Endodermal cell (in vitro differentiated cells): ENCODE data around the gene HOXB3. TPM values are rescaled to one million over a fixed set of nuclear protein-coding genes. Genes with fewer than 3 reads are reported as not detected.

Experiments
- DNase-seq: peaks from one replicate; pipeline ENCODE4 v3.0.0-alpha.2; 2017
- H3K27ac ChIP-seq: 2 replicates; pipeline ENCODE4 v1.5.1; 2013; ENCODE audit warnings: mild to moderate bottlenecking, low read depth, low read length, moderate library complexity
- H3K27me3 ChIP-seq: 2 replicates; pipeline ENCODE4 v1.6.1; 2013; ENCODE audit warnings: mild to moderate bottlenecking, low read length, moderate library complexity; ENCODE audit not compliant: insufficient read depth, control insufficient read depth, poor library complexity, severe bottlenecking
- H3K36me3 ChIP-seq: 2 replicates; pipeline ENCODE4 v1.7.0; 2013; ENCODE audit warnings: mild to moderate bottlenecking, low read length, moderate library complexity; ENCODE audit not compliant: control insufficient read depth, insufficient read depth
- H3K4me1 ChIP-seq: one replicate; pipeline ENCODE4 v1.7.0; 2013; ENCODE audit warnings: low read length; ENCODE audit not compliant: control insufficient read depth, insufficient read depth
- H3K4me3 ChIP-seq: 2 replicates; pipeline ENCODE4 v1.5.1; 2013; ENCODE audit warnings: mild to moderate bottlenecking, low read length, moderate library complexity
- H3K9ac ChIP-seq: 2 replicates; pipeline ENCODE4 v1.6.1; 2013; ENCODE audit warnings: mild to moderate bottlenecking, low read length, moderate library complexity; ENCODE audit not compliant: poor library complexity, severe bottlenecking; ENCODE audit errors: extremely low read depth
- H3K9me3 ChIP-seq: 2 replicates; pipeline ENCODE4 v1.6.1; 2013; ENCODE audit warnings: mild to moderate bottlenecking, low read length, moderate library complexity; ENCODE audit not compliant: control insufficient read depth
- H3K27ac Mint-ChIP-seq: 2 replicates; pipeline ENCODE4 v1.8.0; 2020; ENCODE audit warnings: mixed read lengths
- H3K27me3 Mint-ChIP-seq: 2 replicates; pipeline ENCODE4 v1.8.0; 2021; ENCODE audit warnings: mild to moderate bottlenecking, mixed read lengths; ENCODE audit not compliant: insufficient read depth
- H3K36me3 Mint-ChIP-seq: 2 replicates; pipeline ENCODE4 v1.8.0; 2020; ENCODE audit warnings: low read depth, mixed read lengths
- H3K4me1 Mint-ChIP-seq: 2 replicates; pipeline ENCODE4 v1.8.0; 2020; ENCODE audit warnings: mixed read lengths
- H3K4me3 Mint-ChIP-seq: 2 replicates; pipeline ENCODE4 v1.8.0; 2020; ENCODE audit warnings: mild to moderate bottlenecking, moderate library complexity, mixed read lengths
- H3K9me3 Mint-ChIP-seq: 2 replicates; pipeline ENCODE4 v1.8.0; 2020; ENCODE audit warnings: mild to moderate bottlenecking, mixed read lengths
- WGBS, 2 experiments: methylation state at CpG; one replicate each; pipeline versions ENCODE4 v1.1.5 to v1.1.7; 2013; ENCODE audit warnings: missing lambda C conversion rate in 2 of 2, mixed read lengths in 1 of 2; ENCODE audit not compliant: insufficient coverage in 1 of 2, insufficient read length in 1 of 2; 5-methylcytosine and 5-hydroxymethylcytosine counted together
- total RNA-seq, 2 donors: library from RNA; stranded (reverse); fragmentation: NEBNext Ultra II Directional in 1 of 2; extraction: Animal tissue kit (Norgen Biotek cat#: 25700) in 1 of 2; gene quantifications; 2 replicates in 1 of 2; 3 replicates in 1 of 2; pipeline ENCODE4 v1.2.1, GENCODE V29; 2021
- TF ChIP-seq, protein P1 (sequence below): fragments of 200-600 bp; sonication (generic); conservative IDR thresholded peaks from 2 replicates; pipeline ENCODE4 v1.5.0; 2021; ENCODE audit warnings: antibody characterized with exemption, mild to moderate bottlenecking

Gene HOXB3
- total RNA-seq, 2 donors from 2014 or later, result not detected

DNA sequence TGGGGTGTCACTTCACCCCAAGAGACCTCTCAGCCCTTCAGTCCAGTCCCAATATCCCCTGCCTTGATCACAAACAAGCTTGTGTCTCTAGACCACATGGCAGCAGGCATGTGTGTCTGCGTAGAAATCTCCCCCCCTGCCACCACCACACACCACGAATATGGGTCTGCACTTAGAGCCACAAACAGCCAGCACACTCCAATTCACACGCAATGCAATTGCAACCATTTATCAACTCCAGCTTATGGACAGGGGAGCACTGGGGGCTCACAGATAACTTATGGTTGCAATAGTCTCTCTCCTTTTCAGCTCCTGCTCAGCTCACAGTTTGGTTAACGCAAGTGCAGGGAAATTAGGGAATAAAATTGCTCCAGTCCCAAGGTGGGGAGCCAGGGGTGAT lies 33.5 kb upstream of the HOXB3 start:
- no peak overlapping the region for H3K27ac ChIP-seq
- peaks cover 8% of the 10 kb centered on the region for H3K9me3 ChIP-seq
- TF ChIP-seq, protein P1, sequence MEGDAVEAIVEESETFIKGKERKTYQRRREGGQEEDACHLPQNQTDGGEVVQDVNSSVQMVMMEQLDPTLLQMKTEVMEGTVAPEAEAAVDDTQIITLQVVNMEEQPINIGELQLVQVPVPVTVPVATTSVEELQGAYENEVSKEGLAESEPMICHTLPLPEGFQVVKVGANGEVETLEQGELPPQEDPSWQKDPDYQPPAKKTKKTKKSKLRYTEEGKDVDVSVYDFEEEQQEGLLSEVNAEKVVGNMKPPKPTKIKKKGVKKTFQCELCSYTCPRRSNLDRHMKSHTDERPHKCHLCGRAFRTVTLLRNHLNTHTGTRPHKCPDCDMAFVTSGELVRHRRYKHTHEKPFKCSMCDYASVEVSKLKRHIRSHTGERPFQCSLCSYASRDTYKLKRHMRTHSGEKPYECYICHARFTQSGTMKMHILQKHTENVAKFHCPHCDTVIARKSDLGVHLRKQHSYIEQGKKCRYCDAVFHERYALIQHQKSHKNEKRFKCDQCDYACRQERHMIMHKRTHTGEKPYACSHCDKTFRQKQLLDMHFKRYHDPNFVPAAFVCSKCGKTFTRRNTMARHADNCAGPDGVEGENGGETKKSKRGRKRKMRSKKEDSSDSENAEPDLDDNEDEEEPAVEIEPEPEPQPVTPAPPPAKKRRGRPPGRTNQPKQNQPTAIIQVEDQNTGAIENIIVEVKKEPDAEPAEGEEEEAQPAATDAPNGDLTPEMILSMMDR, result no peak
- no peak for DNase-seq
- peaks cover 99% of the 10 kb centered on the region for H3K27me3 Mint-ChIP-seq
- H3K4me3 ChIP-seq, result no peak overlapping the region
- H3K4me1 Mint-ChIP-seq, result peaks cover 4% of the 10 kb centered on the region
- no peak overlapping the region for H3K4me3 Mint-ChIP-seq
- no peak overlapping the region for H3K9ac ChIP-seq
- H3K27ac Mint-ChIP-seq, result no peak overlapping the region
- peaks cover 2% of the 10 kb centered on the region for H3K4me1 ChIP-seq
- H3K36me3 Mint-ChIP-seq, result no peaks in the 10 kb centered on the region
- 0 to 13% methylated on average over 1 to 4 of the region's 4 CpGs for WGBS, 2 experiments
- no peaks in the 10 kb centered on the region for H3K9me3 Mint-ChIP-seq
- peaks cover 100% of the 10 kb centered on the region for H3K27me3 ChIP-seq
- H3K36me3 ChIP-seq, result no peaks in the 10 kb centered on the region

DNA sequence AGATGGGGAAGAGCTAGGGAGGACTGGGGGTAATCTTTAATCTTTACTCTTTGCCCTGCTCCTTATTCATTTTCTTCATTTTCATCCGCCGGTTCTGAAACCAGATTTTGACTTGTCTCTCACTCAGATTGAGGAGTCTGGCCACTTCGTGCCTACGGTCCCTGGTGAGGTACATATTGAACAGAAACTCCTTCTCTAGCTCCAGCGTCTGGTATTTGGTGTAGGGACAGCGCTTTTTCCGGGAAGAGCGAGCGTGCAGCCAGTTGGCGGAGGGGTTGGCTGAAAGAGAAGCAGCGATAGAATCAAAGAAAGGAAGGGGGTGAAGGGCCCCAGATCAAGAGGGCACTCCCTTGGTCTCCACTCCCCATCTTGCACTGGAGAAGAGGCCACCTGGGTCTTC lies 32.8 kb upstream of the HOXB3 start:
- Histone ChIP-seq H3K27me3 (peaks cover 100% of the 10 kb centered on the region), H3K9me3 (peaks cover 8% of the 10 kb centered on the region), H3K9ac (no peak overlapping the region), H3K4me3 (no peak overlapping the region), H3K27ac (no peak overlapping the region), H3K4me1 (peaks cover 2% of the 10 kb centered on the region), H3K36me3 (no peaks in the 10 kb centered on the region)
- DNase-seq, result no peak
- H3K36me3 Mint-ChIP-seq, result no peaks in the 10 kb centered on the region
- no peak overlapping the region for H3K27ac Mint-ChIP-seq
- H3K9me3 Mint-ChIP-seq, result no peaks in the 10 kb centered on the region
- H3K27me3 Mint-ChIP-seq, result peaks cover 99% of the 10 kb centered on the region
- TF ChIP-seq, protein P1, result no peak
- peaks cover 4% of the 10 kb centered on the region for H3K4me1 Mint-ChIP-seq
- WGBS, 2 experiments, result 13 to 15% methylated on average over 9 to 11 of the region's 11 CpGs
- H3K4me3 Mint-ChIP-seq, result no peak overlapping the region

DNA sequence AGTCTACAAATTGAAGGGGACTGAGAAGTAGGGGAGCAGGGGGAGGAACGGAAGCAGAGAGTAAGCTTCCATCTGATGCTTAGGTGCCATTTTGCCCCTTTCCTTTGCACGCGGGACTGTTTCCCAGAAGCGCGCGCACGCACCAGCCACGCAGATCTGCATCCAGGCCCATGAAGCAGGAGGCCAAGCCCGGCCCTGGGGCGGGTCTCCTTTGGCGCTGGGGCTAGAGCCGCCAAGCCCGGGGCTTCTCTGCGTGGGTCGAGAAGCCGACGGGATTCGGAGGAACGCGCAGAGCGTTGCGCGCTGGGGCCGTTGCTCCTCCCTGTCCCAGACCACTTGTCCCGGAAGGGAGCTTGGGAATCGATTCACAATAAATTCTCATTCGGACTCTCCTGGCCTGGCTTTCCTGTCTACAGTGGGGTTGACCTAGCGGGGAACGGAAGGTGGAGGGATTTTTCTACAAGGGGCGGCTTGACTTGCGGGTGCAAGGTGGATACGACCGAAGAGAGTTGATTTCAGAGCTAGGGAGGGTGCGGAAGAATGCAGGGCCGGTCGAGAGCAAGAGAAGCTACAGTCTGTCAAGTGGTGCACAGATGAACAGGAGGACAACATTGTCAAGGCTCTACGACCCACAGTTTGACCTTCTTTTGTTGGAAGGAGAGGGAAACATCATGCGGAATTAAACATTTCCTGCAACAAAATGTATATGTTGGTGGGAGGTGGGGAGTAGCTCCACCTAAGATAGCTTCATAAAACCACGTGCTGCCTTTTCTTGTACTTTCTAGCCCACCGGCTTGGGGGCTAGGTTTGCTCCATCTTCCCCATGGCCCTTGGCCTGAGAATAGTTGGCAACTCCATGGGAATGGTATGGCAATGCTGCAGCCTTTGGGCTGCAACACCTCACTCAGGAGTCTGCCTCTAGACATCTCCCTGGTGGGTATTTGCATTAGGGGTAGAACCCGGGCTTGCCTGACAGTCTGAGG lies 31.7 kb upstream of the HOXB3 start:
- no peaks in the 10 kb centered on the region for H3K36me3 Mint-ChIP-seq
- no peak overlapping the region for H3K4me3 ChIP-seq
- H3K4me1 ChIP-seq, result peaks cover 2% of the 10 kb centered on the region
- H3K27me3 ChIP-seq, result peaks cover 100% of the 10 kb centered on the region
- TF ChIP-seq, protein P1, result no peak
- no peaks in the 10 kb centered on the region for H3K9me3 Mint-ChIP-seq
- peaks cover 8% of the 10 kb centered on the region for H3K9me3 ChIP-seq
- peak; percentile 66 for DNase-seq
- no peak overlapping the region for H3K27ac Mint-ChIP-seq
- peaks cover 4% of the 10 kb centered on the region for H3K4me1 Mint-ChIP-seq
- no peak overlapping the region for H3K4me3 Mint-ChIP-seq
- H3K27ac ChIP-seq, result peak overlapping the region; percentile 6
- H3K27me3 Mint-ChIP-seq, result peaks cover 99% of the 10 kb centered on the region
- 8 to 15% methylated on average over 13 to 41 of the region's 41 CpGs for WGBS, 2 experiments
- no peak overlapping the region for H3K9ac ChIP-seq
- H3K36me3 ChIP-seq, result no peaks in the 10 kb centered on the region
